ENCODE data around the gene FGL2.
"Not testable (repeated sequence)": the region's sequence is repeated elsewhere in the genome, so short reads cannot be mapped to it uniquely, and the experiment has no call there.

FGL2 gene

GRCh38 chr7:77223261-77223660 lies 23.6 kb upstream of the FGL2 start:
- no peak for TF ChIP-seq CTCF (conservative IDR thresholded peaks at IDR 0.05)
- H3K27ac ChIP-seq = no peak overlapping the region

DNA sequence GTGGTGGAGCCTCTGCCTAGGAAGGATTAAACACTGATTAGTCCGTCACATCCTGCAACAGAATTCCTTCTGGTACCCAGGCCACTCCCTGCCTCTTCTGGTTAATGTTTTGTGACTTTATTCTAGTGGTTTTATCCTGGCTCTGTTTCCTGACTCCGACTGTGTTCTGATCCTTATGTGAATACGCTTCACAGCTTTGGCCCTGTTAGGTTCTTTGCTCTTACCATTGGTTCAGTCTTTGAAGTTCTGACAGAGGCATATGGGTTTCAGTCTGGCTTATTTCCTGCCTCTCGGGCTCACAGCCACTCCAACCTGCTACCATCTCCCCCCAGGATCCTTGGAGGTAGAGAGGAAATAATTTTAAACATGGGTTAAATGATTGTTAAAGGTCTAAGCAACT lies 23.2 kb upstream of the FGL2 start:
- TF ChIP-seq CTCF (conservative IDR thresholded peaks at IDR 0.05) = no peak
- H3K27ac ChIP-seq = no peak overlapping the region

DNA sequence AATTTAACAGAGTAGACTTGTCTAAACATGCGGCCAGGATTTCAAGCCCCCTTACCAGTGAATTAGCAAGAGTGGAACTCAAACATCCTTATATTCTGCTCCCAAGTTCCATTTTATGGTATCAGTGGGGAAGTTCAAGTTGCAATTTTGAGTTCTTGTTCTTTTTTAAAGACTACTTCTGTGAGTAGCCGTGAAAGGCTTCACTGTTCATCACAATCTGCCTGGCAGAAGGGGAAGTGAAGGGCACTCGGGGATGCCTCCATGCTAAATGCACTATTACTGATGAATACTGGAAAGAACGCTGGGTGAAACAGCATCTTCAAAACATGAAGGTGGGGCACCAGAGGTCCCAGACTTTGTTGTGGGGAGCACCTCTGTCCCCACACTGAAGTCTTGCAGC lies 22.4 kb upstream of the FGL2 start:
- H3K27ac ChIP-seq = no peak overlapping the region
- TF ChIP-seq CTCF (conservative IDR thresholded peaks at IDR 0.05) = no peak

DNA sequence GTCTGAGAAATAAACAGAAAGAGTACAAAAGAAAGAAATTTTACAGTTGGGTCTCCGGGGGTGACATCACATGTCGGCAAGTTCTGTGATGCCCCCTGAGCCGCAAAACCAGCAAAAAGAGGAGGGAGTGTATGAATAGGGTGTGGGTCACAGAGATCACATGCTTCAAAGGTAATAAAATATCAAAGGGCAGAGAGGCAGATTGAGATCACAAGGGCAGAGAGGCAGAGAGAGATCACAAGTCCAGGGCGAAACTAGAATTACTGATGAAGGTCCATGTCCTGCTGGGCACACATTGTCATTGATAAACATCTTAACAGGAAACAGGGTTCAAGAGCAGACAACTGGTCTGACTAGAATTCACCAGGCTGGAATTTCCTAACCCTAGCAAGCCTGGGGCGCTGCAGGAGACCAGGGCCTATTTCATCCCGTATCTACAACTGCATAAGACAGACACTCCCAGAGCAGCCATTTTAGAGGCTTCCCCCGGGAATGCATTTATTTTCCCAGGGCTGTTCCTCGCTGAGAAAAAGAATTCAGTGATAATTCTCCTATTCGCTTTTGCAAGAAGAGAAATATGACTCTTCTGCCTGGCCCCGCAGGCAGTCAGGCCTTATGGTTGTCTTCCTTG lies 20.2 kb upstream of the FGL2 start:
- not testable (repeated sequence) for H3K27ac ChIP-seq

GRCh38 chr7:77217474-77218185 lies 18.0 kb upstream of the FGL2 start:
- TF ChIP-seq CTCF (conservative IDR thresholded peaks at IDR 0.05) = no peak
- H3K27ac ChIP-seq = no peak overlapping the region

DNA sequence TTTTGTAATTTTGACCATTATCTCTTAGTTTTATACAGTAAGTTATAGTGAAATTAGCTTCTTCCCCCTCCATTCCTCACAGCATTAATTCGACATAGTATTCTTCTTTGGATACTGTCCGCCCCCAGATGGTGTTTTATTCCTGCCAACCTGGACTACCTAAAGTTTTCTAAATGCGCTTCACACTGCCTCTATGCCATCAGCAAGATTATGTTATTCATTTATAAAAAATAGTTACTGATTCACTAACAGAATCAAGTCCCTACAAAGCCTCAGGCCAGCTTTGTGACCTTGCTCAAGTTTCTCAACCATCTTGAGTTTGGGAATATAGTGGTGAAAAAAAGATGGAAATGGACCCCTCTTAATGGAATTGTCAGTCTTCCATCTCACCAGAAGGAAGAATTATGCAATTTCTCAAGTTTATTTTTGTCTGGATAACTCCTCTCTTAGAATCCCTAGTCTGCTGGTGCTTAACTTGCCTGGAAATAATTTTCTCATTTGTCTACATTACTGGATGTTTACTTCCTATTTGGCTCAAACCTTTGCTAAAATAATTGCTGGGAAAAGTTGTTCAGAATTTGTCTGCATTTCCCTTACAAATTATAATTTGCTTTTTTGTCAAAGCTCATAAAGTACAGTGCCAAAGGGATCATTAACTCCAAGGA lies 16.7 kb upstream of the FGL2 start:
- H3K27ac ChIP-seq = no peak overlapping the region
- no peak for TF ChIP-seq CTCF (conservative IDR thresholded peaks at IDR 0.05)

DNA sequence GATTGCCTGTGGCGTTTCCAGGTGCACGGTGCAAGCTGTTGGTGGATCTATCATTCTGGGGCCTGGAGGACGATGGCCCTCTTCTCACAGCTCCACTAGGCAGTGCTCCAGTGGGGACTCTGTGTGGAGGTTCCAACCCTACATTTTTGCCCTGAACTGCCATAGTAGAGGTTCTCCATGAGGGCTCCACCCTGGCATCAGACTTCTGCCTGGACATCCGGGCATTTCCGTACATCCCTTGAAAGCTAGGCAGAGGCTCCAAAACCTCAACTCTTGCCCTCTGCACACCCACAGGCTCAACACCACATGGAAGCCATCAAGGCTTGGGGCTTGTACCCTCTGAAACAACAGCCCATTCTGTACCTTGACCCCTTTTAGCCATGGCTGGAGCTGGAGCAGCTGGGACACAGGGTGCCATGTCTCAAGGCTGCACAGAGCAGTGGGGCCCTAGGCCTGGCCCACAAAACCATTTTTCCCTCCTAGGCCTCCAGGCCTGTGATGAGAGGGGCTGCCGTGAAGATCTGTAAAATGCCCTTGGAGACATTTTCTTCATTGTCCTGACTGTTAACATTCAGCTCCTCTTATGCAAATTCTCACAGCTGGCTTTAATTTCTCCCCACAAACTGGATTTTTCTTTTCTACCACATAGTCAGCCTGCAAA lies 10.0 kb upstream of the FGL2 start:
- no peak for TF ChIP-seq CTCF (conservative IDR thresholded peaks at IDR 0.05)
- no peak overlapping the region for H3K27ac ChIP-seq
